Measurements from ENCODE around the gene S100A13. TPM values are rescaled to one million over a fixed set of nuclear protein-coding genes. Genes with fewer than 3 reads are reported as not detected.
"Not testable (repeated sequence)": the region's sequence is repeated elsewhere in the genome, so short reads cannot be mapped to it uniquely, and the experiment has no call there.

Gene S100A13
- total RNA-seq, 3 donors from 2014 or later: 163 to 221 (median 198) TPM

DNA sequence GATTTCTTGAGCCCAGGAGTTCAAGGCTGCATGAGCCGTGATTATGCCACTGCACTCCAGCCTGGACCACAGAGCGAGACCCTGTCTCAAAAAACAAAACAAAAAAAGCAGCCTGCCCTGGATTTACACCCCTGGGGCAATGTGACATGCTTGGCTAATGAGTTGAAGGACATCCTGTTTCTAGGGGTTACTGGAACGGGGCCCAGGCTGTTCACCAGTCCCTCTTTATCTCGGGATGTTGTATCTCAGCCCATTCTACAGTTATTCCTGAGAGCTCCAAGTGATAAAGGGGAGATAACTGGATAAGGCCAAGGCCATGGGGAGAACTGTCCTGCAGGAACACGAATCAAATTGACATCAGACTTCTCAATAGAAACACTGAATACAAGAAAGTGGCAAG is 40.0 kb downstream of the S100A13 start:
- Histone ChIP-seq H3K4me3 (no peak overlapping the region), H3K36me3 (no peaks in the 10 kb centered on the region), H3K27me3 (no peaks in the 10 kb centered on the region), H3K4me1 (no peaks in the 10 kb centered on the region), H3K9me3 (no peaks in the 10 kb centered on the region), H3K27ac (no peak overlapping the region)
- DNase-seq (ENCODE audit: low spot score in 2 of 2): no peak
- TF ChIP-seq, protein P1, sequence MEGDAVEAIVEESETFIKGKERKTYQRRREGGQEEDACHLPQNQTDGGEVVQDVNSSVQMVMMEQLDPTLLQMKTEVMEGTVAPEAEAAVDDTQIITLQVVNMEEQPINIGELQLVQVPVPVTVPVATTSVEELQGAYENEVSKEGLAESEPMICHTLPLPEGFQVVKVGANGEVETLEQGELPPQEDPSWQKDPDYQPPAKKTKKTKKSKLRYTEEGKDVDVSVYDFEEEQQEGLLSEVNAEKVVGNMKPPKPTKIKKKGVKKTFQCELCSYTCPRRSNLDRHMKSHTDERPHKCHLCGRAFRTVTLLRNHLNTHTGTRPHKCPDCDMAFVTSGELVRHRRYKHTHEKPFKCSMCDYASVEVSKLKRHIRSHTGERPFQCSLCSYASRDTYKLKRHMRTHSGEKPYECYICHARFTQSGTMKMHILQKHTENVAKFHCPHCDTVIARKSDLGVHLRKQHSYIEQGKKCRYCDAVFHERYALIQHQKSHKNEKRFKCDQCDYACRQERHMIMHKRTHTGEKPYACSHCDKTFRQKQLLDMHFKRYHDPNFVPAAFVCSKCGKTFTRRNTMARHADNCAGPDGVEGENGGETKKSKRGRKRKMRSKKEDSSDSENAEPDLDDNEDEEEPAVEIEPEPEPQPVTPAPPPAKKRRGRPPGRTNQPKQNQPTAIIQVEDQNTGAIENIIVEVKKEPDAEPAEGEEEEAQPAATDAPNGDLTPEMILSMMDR (IDR thresholded peaks at IDR 0.05): no peak
- TF ChIP-seq POLR2A (IDR thresholded peaks at IDR 0.05) (no peak), POLR2AphosphoS5 (IDR thresholded peaks at IDR 0.05) (no peak)
- intact Hi-C loops (cut with DNase I; ENCODE audit: low total_unique reads): no loop called here

DNA sequence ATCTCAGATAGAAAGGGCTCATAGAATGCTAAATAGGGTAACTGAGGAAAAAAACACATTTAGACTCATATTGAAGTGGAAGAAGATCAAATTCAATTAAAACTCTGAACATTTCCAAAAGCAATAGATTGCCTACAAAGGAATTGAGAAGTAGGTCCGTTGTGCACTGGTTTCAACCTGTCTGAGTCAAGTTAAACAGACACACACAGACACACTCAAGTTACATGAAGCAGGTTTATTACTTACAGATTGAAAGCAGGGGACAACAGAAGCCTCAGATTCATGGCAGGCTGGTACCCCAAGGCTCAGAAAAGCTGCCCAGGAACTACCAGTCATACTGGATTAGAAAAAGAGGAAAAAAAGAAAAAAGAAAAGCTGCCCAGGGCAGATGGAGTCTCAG is 41.0 kb downstream of the S100A13 start:
- intact Hi-C loops (cut with DNase I; ENCODE audit: low total_unique reads): no loop called here
- TF ChIP-seq POLR2AphosphoS5 (IDR thresholded peaks at IDR 0.05) (no peak), POLR2A (IDR thresholded peaks at IDR 0.05) (no peak)
- TF ChIP-seq, protein P1 (IDR thresholded peaks at IDR 0.05): no peak

DNA sequence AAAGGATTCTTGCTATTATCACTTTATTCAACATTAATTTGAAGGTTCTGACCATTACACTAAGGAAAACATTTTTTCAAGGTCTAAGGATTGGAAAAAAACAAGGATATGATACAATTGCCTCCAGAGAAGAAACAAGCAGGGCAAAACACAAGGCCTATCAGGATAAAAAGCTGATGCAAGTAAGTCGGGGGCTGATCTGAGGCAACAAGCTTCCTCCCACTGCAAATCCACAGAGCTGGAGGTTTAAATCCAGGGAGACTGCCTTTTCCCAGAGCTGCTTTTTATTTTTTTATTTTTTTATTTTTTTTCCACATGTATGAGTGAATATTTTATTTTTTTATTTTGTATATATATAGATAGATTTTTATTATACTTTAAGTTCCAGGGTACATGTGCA is 42.3 kb downstream of the S100A13 start:
- H3K4me1 ChIP-seq: no peaks in the 10 kb centered on the region
- no peaks in the 10 kb centered on the region for H3K36me3 ChIP-seq
- DNase-seq (ENCODE audit: low spot score in 2 of 2): no peak
- intact Hi-C loops (cut with DNase I; ENCODE audit: low total_unique reads): no loop called here
- no peak overlapping the region for H3K4me3 ChIP-seq
- no peaks in the 10 kb centered on the region for H3K9me3 ChIP-seq
- no peak overlapping the region for H3K27ac ChIP-seq
- TF ChIP-seq POLR2A (IDR thresholded peaks at IDR 0.05): no peak
- TF ChIP-seq, protein P1 (IDR thresholded peaks at IDR 0.05): no peak
- TF ChIP-seq POLR2AphosphoS5 (IDR thresholded peaks at IDR 0.05): no peak
- H3K27me3 ChIP-seq: no peaks in the 10 kb centered on the region

More for the DNA sequence above, 41.0 kb downstream of the S100A13 start:
- Histone ChIP-seq H3K4me3 (no peak overlapping the region), H3K27ac (no peak overlapping the region), H3K9me3 (no peaks in the 10 kb centered on the region), H3K4me1 (no peaks in the 10 kb centered on the region), H3K27me3 (no peaks in the 10 kb centered on the region), H3K36me3 (no peaks in the 10 kb centered on the region)
- no peak for DNase-seq (ENCODE audit: low spot score in 2 of 2)

DNA sequence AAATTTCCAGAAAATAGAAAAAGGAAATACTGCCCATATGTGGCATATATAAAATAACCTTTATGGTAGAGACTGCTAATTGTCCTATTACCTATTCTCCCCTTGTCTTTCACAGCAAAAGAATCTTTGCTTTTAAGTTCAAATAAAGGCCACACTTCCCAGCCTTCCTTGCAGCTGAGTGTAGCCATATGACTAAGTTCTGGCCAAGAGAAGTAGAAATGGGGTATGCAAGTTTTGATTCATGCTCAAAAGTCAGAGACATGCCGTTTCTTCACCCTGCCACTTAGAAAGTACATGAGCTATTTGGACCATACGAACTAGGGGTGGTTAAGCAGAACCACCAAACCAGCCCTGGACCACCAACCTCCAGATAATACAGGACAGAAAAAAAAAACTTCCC is 43.3 kb downstream of the S100A13 start:
- H3K27me3 ChIP-seq: no peaks in the 10 kb centered on the region
- no peaks in the 10 kb centered on the region for H3K4me1 ChIP-seq
- no peak overlapping the region for H3K4me3 ChIP-seq
- no peaks in the 10 kb centered on the region for H3K9me3 ChIP-seq
- TF ChIP-seq POLR2A (IDR thresholded peaks at IDR 0.05) (no peak), POLR2AphosphoS5 (IDR thresholded peaks at IDR 0.05) (no peak)
- TF ChIP-seq, protein P1 (IDR thresholded peaks at IDR 0.05): no peak
- intact Hi-C loops (cut with DNase I; ENCODE audit: low total_unique reads): no loop called here
- H3K27ac ChIP-seq: no peak overlapping the region
- no peaks in the 10 kb centered on the region for H3K36me3 ChIP-seq
- DNase-seq (ENCODE audit: low spot score in 2 of 2): no peak

DNA sequence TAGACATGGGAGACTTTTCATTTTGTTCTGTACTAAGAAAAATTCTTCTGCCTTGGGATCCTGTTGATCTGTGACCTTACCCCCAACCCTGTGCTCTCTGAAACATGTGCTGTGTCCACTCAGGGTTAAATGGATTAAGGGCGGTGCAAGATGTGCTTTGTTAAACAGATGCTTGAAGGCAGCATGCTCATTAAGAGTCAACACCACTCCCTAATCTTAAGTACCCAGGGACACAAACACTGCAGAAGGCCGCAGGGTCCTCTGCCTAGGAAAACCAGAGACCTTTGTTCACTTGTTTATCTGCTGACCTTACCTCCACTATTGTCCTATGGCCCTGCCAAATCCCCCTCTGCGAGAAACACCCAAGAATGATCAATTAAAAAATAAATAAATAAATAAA is 43.8 kb downstream of the S100A13 start:
- H3K4me1 ChIP-seq; H3K27ac ChIP-seq; H3K9me3 ChIP-seq; H3K4me3 ChIP-seq; DNase-seq (ENCODE audit: low spot score in 2 of 2); intact Hi-C loops (cut with DNase I; ENCODE audit: low total_unique reads); H3K27me3 ChIP-seq; H3K36me3 ChIP-seq: not testable (repeated sequence)

DNA sequence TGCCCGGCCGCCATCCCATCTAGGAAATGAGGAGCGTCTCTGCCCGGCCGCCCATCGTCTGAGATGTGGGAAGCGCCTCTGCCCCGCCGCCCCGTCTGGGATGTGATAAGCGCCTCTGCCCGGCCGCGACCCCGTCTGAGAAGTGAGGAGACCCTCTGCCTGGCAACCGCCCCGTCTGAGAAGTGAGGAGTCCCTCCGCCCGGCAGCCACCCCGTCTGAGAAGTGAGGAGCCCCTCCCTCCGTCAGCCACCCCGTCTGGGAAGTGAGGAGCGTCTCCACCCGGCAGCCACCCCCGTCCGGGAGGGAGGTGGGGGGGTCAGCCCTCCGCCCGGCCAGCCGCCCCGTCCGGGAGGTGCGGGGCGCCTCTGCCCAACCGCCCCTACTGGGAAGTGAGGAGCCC is 44.5 kb downstream of the S100A13 start:
- H3K27me3 ChIP-seq; H3K4me1 ChIP-seq; H3K36me3 ChIP-seq; H3K27ac ChIP-seq; H3K9me3 ChIP-seq; intact Hi-C loops (cut with DNase I; ENCODE audit: low total_unique reads); H3K4me3 ChIP-seq: not testable (repeated sequence)
- DNase-seq (ENCODE audit: low spot score in 2 of 2): peak in 1 of 2 donors; percentile 43
